GM21515 (cell line): Measurements from ENCODE around the gene CNTNAP2.

Experiments
- ATAC-seq: cut with Tn5 transposase; IDR thresholded peaks from one replicate; pipeline ENCODE4 v1.9.1; 2021; ENCODE audit not compliant: unreplicated experiment

CNTNAP2 gene

DNA sequence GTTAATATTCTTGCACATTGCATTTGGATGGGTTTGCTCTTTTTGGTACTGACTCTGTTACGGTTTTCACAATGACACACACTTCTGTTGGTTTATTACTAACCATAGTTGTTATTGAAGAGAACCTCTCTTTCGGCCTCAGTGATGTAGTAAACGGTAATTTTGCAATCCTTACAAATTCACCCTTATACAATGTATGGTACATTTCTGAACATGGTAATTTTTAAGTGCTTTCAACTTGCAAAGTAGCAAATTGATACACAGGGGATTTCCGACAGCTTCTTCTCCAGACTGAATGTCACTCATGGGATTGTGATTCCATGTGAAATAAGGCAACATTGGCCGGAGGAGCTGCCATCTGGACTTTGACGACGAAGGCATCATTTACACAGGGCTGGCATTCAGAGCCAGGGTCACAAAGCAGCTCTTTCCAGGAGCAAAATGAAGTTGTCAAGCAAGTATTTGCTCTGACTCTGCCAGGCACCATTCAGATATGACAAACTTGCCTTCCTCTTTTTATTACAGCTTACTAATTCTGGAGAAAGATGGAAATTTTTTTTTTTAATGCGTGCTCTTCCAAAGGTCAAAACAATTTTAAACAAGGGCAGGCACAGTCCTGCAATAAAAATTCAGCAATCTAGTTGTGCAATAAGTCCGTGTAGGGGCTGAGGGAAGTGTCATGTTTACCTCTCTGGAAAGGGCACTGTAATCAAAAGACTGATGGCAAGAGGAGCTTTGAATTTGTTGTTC is 1762.5 kb downstream of the CNTNAP2 start:
- no peak for ATAC-seq

DNA sequence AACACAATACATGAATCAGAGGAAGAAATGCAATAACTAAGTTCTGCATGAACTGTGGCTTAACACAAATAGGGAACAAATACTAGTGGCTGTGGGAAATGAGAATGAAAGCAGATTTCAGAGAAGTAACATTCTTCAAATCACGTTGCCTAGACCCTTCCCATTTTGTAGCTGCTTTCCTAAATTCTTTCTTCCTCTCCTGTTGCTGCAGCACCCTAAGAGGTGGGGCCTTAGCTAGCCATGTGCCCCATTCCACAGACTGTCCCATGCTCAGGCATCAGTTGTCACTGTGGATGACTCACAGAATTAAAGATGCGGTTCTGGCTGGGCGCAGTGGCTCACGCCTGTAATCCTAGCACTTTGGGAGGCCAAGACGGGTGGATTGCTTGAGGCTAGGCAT is 1769.3 kb downstream of the CNTNAP2 start:
- no peak for ATAC-seq

DNA sequence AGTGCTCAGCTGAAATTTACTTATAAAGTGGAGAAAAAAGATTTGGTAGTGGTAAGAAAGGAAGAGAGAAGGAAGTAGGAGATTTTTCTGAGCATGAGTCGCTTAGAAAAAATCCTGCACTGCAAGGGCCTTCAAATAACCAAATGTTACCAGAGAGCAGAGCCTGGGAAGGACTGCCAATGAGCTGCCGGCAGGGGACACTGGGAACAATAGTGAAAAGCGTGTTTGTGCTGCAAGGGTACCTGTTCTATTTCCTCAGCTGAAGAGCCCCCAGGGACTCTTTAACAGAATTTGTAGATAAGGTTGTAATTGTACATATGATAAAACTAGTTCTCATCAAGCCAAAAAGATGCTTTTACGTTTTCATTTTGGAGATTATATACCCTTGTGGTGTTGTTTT is 1777.7 kb downstream of the CNTNAP2 start:
- no peak for ATAC-seq

DNA sequence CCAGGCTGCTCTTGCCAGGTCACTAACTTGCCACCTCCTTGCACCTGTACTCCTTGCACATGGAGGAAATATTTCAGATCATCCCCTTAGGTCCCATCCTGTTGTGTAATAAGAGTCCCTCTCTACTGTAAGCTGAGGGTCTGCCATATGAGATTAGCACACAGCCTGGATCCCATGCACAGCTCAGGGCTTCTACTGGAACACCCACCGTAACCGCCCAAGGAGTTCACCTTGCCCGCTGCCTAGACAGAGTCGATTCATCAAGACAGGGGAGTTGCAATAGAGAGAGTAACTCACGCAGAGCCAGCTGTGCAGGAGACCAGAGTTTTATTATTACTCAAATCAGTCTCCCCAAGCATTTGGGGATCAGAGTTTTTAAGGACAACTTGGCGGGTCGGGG is 1779.5 kb downstream of the CNTNAP2 start:
- ATAC-seq = no peak

DNA sequence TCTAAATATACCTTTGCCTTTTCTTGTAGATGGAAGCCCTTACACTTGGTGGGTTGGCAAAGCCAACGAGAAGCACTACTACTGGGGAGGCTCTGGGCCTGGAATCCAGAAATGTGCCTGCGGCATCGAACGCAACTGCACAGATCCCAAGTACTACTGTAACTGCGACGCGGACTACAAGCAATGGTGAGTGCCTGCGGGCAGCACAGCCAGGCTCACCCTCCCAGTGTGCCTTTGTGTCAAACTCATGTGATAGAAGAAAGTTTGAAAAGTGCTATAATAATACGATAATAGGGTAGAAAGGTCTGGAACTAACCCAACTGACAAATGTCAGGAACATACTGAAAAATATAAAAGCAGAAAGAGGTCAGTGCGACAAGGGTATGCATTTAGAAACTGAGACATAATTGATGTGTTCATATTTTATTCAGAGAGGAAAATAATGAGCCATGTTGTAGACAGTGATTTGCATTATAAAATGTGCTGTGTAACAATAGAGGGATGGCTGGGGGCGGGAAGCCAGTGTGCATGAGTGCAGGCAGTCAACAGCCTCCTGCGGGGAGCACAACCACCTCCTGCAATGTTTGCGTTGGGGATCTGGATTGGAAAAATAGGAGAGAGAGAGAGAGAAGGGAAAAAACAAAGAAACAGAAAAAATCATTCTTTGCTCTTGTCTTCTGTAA is 1787.1 kb downstream of the CNTNAP2 start:
- ATAC-seq = no peak

DNA sequence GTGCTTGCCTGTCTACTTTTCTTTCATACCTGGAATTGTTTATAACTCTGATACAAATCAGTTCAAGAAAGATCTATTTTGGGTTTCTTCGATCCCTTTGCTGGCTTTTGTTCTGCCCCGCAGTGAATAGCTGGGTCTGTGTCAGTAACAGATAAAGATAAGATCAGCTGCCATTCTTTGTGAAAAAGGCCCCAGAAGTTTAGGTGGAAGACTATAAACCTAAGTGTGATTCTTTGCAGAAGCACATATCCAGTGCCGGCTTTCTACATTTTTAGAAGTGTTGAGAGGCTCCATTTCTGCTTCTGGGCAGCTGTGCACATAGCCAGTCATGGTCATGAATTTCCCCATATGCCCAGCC is 1787.6 kb downstream of the CNTNAP2 start:
- ATAC-seq = no peak

DNA sequence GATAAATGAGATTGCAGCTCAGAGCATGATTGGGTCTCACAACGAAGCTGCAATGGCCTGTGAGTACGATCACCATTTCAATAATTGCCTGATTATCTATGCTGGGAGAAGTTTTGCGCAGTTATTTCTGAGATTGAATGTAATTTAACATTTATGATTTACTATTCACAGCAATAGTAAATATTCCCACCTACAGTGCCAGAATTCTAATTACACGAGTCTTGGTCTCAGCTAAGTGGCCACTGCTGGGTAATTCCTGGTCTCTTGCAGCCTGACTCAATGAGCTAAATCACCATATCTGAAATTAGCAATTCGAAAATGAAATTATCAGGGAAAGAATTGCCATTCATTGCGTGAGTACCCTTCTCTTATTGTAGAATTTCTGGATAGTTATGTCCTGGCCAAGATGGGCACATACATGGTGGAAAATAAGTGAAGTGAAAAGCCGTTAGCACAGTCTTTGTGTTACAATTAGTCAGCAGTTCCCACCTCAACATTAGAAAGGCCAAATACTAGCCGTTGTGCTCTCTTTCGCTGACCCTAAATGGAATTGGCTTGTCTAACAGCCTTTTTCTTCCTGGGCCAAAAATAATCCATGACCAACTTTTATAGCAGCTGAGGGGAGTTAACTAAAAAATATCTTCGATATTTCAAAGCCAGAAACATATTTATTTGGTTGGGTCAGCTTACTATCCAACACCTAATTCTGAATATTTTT is 1793.0 kb downstream of the CNTNAP2 start:
- no peak for ATAC-seq

DNA sequence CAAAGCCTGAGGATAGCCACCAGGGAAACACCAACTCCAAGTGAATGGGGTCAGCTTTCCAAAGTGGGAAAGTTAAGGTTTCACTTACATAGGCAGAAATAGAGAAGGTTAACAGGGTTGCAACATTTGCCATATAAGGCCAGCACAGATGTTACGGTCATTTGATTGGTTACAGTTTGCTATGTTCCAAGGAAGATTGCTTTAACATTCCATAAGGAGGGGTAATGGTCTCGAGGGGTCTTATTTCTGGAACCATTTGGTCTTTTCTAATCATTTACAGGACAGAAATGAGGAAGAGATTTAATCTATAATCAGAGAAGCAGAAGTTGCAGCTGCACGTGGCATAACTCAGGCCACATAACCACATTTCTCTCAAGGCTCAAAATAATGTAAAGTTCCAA is 1794.6 kb downstream of the CNTNAP2 start:
- no peak for ATAC-seq

DNA sequence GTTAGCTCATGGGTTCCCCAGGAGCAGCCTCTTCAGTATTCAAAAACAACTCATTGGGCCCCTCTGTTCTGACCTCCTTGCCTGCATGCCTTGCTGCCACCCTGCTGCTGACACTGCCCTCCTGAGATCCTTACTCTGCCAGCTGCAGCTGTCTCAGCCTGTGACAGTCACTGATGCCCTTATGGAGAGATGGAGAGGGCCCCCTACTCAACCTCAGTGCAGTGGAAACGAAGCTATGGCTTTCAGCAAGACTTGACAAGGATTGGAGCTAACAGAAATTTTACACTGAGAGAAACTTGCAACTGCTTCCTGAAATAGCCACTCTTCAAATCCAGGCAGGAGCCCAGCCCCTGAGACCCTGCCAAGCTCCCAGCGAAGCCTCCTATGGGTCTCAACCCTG is 1795.7 kb downstream of the CNTNAP2 start:
- ATAC-seq = no peak

DNA sequence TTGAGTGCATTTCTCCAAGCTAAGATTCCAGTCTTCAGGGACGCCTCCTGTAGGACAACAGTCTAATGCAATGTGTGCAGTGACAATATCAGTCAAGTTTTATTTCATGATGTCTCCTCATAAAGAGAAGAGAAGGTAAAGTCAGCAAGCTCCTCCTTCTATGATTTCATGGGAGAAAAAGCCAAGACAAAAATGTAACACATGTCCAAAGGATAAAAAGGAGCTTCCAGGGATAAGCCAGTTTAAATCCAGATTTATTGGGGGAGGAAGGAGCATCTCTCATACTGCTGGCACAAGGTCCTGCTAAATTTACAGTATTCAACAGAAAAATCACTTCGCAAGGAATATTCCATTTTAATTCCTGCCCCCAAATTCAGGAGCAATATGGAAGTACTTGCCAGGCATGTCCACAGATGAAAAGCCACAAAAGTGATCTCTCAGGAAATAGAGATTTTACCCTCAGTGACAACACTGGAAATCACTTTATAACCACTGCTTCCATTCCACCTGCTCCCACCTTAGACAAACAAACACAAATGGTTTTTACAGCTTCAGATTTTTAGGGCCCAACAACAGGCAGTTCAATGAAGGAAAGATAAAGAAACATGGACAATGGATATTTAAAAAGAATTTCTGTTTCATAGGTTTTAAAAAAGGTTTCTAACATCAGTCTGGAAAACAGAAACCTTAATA is 1796.5 kb downstream of the CNTNAP2 start:
- no peak for ATAC-seq

DNA sequence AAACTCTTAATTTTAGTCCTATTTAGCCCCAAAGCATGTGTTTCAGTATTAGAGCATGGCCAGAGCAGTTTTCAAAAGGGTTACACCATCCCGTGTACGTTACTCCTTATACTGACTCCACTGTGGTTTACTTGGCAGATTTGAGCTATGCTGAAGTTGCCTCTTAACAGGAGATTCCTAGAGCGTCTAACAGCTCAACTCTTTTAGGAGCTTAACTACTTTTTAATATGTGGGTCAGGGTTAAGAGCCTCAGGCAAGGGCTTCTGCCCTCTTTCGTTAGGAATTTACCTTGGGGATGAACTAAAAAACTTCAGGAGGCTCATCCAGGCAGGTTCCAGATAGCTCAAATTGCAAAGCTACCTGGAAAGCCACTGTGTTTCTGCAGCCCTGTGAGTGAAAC is 1799.2 kb downstream of the CNTNAP2 start:
- ATAC-seq = no peak

DNA sequence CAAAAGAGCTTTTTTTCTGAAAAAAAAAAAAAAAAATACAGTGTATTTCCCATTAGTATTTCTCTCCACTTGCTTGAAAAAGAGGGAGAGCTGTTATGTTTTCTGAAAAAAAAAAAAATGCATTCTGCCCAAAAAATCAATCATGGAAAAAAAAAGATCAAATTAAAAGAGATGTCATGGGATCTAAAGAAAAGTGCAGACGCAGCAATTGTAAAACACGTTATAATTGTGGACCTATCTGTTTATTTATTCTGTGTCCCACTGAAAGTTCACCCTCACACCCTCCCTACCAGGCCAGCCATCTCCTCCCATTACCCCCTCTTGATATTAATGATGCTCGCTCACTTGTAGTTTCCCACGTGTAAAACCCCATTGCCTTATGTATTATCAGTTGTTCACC is 1800.0 kb downstream of the CNTNAP2 start:
- ATAC-seq = no peak

DNA sequence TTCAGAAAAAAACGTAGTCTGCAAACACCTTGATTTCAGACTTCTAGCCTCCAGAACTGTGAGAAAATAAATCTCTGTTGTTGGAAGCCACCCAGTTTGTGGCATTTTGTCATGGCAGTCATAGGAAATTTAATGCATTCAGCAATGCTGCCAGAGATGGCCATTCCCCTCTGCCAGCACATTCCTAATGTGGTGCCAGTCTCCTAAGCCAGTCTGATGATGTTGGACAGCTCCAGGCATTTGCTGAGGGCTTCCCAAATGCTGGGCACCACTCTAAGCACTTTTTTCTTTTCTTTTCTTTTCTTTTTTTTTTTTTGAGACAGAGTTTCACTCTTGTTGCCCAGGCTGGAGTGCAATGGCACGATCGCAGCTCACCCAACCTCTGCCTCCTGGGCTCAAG is 1807.2 kb downstream of the CNTNAP2 start:
- no peak for ATAC-seq

DNA sequence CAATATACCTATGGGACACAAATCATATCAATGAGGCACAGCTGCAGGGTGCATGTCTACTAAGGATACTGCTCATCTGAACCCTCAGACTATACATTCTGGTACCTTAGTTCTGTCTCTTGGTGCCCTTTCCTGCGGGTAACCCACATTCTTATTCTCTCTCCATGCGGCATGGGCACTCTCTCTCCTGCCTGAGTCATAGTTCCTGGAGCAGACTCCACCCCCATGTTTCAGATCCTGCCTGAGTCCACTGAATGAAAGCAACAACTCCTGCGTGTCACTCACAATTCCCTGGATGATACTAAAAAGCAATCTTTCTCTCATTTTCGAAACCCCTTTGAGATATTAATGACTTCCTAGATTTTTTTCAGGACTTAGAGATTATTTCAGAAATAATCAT is 1820.8 kb downstream of the CNTNAP2 start:
- no peak for ATAC-seq

DNA sequence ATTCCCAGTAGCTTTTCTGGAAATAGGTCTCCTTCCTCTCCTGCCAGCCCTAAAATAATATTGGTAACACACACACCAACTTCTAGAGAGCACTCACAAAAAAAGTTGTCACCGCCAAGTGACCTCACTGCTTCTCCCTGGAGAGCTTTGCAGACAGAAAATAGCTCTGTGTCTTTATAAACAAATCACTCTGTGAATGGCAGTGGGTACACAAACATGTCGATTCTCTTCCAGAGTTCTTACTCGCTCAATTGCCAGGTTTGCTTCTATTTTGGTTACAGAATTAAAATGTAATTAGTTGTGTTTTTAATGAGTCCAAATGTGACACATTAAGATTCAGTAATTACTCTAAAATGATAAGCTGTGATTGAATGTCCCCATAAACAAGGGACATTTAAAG is 1824.8 kb downstream of the CNTNAP2 start:
- no peak for ATAC-seq

DNA sequence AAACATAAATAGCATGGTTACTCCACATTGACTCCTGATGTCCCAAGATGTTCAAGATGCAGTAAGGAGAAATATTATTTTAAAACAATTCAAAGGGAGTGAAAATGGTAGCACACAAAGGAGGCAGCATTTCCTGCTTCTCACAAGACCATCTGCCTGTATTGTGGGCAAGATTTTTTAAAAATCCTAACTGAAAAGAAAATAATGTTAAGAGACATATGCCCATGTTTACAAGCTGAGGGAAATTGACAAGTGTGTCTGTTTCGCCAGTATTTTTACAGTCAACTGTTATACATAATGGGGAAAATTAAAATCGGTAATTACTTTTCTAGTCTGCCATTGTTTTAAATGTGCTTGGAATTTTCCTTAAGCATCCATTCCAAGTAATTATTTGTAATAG is 1827.7 kb downstream of the CNTNAP2 start:
- ATAC-seq = no peak

DNA sequence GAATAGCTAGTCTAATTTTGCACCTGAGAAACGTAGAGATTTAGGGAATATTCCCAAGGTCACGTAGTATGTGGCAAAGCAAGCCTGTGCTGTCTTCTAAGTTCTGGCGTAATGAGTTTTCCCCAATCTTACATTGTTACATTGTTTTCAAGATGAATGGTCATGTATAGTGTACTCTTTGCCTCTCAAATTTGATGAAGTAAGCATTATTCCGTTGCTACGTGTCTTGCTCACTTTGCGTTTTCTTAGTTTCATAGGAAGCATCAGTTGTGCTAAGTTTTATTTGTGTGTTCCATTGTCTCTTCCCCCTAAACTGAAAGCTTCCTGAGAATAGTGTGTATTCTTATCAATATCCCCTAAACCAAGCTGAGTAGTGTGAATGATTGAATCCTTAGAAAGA is 1836.3 kb downstream of the CNTNAP2 start:
- no peak for ATAC-seq

DNA sequence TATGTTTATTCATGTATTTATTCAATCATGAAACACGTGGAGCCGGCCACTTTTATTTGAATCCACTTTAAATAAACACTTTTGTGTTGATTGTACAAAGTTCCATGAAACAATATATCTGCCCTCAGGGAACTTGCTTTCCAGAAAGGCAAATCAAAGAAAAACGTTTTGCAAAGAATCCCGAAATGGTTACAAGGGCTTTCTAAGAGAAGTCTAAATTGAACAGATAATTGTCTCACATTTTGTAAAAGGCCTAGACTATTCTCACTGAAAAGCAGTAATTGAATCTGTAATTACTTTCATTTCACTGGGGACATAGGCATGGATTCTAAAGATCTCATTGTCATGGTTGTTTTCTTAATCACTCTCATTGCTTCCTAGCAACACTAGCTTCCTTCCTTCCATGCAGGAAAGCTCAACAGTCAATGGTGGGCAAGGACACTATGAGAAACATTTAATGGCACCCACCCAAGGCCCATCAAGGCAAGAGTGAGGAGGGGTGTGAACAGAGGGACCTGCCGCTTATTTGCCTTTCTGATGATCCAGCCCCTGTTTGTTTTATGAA is 1851.5 kb downstream of the CNTNAP2 start:
- no peak for ATAC-seq

DNA sequence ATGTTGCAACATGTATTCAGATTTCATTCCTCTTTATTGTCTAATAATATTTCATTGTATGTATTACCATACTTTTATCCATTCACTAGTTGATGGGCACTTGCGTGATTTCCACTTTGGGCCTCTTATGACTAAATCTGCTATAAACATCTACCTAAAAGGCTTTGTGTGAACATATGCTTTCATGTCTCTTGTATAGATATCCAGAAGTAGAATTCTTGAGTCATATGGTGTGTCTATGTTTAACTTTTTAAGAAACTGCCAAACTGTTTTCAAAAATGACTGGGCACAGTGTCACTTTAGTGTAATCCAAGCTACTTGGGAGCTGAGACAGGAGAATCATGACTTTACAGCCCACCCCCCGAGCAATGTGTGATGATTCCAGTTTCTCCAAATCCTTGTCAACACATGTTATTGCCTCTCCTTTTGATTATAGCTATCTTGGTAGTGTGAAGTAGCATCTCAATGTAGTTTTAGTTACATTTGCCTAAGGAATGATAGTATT is 1855.1 kb downstream of the CNTNAP2 start:
- no peak for ATAC-seq

DNA sequence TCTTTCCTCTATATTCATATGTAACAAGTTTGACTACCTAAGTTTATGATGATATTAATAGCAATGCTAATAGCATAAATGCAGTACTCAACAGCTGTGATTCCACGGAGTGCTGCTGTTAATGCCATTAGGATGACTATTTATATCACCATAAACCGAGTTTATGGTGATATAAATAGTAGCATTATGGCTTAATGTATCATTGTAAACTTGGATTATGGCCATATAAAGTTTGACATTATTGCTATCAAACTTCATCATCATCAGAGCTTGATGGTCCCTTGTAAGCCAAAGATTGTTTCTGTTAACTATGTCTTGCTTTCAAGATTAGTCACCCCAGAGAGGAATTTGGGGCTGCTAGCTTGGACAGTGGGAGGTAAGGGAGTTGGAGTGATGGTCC is 1861.6 kb downstream of the CNTNAP2 start:
- no peak for ATAC-seq

DNA sequence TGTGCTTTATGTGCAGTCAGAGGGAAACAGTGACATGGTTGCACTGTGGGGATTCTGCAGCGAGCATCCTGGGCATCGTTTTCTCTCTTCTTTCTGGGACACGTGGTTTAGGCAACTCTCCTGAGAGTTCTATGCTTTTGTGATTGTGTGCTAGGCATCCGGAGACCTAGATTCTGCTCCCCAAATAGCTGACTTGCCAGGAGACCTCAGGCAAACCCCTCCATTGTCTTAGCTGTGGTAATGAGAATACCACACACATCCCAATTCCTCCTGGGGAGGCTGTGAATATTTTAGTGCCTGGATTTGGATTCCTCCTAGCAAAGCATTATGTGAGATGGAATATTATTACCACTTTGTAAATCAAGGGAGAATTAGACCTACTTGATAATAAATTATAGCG is 1862.0 kb downstream of the CNTNAP2 start:
- no peak for ATAC-seq
